Neural cell (in vitro differentiated cells): ENCODE measurements around the gene SIL1. TPM values are rescaled to one million over a fixed set of nuclear protein-coding genes. Genes with fewer than 3 reads are reported as not detected.
"Not testable (repeated sequence)": the region's sequence is repeated elsewhere in the genome, so short reads cannot be mapped to it uniquely, and the experiment has no call there.

ENCODE experiments used
- H2AFZ ChIP-seq: fragments of 200-600, 300-800 bp; sonication (generic), shearing (Covaris generic); 2 replicates; pipeline ENCODE4 v1.6.0; 2014; ENCODE audit warnings: low read depth, mild to moderate bottlenecking, antibody characterized with exemption, low read length, moderate library complexity
- H3F3A ChIP-seq: fragments of 200-600 bp; shearing (Covaris generic); 2 replicates; pipeline ENCODE4 v1.6.1; 2016; ENCODE audit warnings: mild to moderate bottlenecking, moderate library complexity, mixed read lengths, antibody characterized with exemption, low read length; ENCODE audit not compliant: insufficient read depth, poor library complexity, severe bottlenecking
- H3K27ac ChIP-seq: fragments of 200-600, 300-800 bp; sonication (generic), shearing (Covaris generic); 2 replicates; pipeline ENCODE4 v1.5.1; 2014; ENCODE audit warnings: mild to moderate bottlenecking, low read length, moderate library complexity
- H3K27me3 ChIP-seq: fragments of 300-800, 200-600 bp; sonication (generic), shearing (Covaris generic); 2 replicates; pipeline ENCODE4 v1.6.0; 2014; ENCODE audit warnings: mild to moderate bottlenecking, low read depth, low read length, moderate library complexity; ENCODE audit not compliant: insufficient read depth
- H3K36me3 ChIP-seq: fragments of 300-800, 200-600 bp; sonication (generic), shearing (Covaris generic); 2 replicates; pipeline ENCODE4 v1.5.1; 2014; ENCODE audit warnings: mild to moderate bottlenecking, antibody characterized with exemption, low read length, moderate library complexity; ENCODE audit not compliant: insufficient read depth
- H3K4me2 ChIP-seq: fragments of 300-800, 200-600 bp; sonication (generic), shearing (Covaris generic); 2 replicates; pipeline ENCODE4 v1.6.0; 2014; ENCODE audit warnings: mild to moderate bottlenecking, low read length
- H3K4me3 ChIP-seq: fragments of 300-800, 200-600 bp; sonication (generic), shearing (Covaris generic); 2 replicates; pipeline ENCODE4 v1.5.1; 2014; ENCODE audit warnings: mild to moderate bottlenecking, low read length, moderate library complexity
- H3K79me2 ChIP-seq: fragments of 200-600 bp; shearing (Covaris generic); replicated peaks from 2 replicates; pipeline ENCODE4 v1.6.0; 2014; ENCODE audit warnings: mild to moderate bottlenecking, low read length, moderate library complexity; ENCODE audit not compliant: insufficient read depth
- H3K9ac ChIP-seq: fragments of 300-800, 200-600 bp; sonication (generic), shearing (Covaris generic); 2 replicates; pipeline ENCODE4 v1.6.1; 2016; ENCODE audit warnings: mild to moderate bottlenecking, low read length, mixed read lengths
- H3K9me2 ChIP-seq: fragments of 200-600 bp; shearing (Covaris generic); 2 replicates; pipeline ENCODE4 v1.6.1; 2016; ENCODE audit warnings: mild to moderate bottlenecking, low read length, mixed read lengths; ENCODE audit not compliant: insufficient read depth
- H3K9me3 ChIP-seq: fragments of 200-600, 300-800 bp; sonication (generic), shearing (Covaris generic); 2 replicates; pipeline ENCODE4 v1.6.1; 2016; ENCODE audit warnings: mild to moderate bottlenecking, mixed run types, low read length, moderate library complexity, mixed read lengths
- H4K20me1 ChIP-seq: fragments of 200-600 bp; shearing (Covaris generic); 2 replicates; pipeline ENCODE4 v1.6.1; 2016; ENCODE audit warnings: mild to moderate bottlenecking, mixed run types; ENCODE audit not compliant: insufficient read depth
- CTCF ChIP-seq: fragments of 450-650 bp; IDR thresholded peaks from 2 replicates; pipeline ENCODE4 v1.5.1; 2014; ENCODE audit warnings: antibody characterized with exemption, mild to moderate bottlenecking, moderate library complexity; ENCODE audit not compliant: poor library complexity, severe bottlenecking
- EP300 ChIP-seq: fragments of 450-650 bp; conservative IDR thresholded peaks from 2 replicates; pipeline ENCODE4 v1.6.1; 2014; ENCODE audit warnings: antibody characterized with exemption, mild to moderate bottlenecking, moderate library complexity; ENCODE audit not compliant: poor library complexity, severe bottlenecking
- EZH2 ChIP-seq: fragments of 200-600, 300-800 bp; shearing (Covaris generic), sonication (generic); IDR thresholded peaks from 2 replicates; pipeline ENCODE4 v1.6.1; 2014; ENCODE audit warnings: antibody characterized with exemption, low read length, borderline replicate concordance, mild to moderate bottlenecking; ENCODE audit not compliant: insufficient read depth, poor library complexity, severe bottlenecking
- MXI1 ChIP-seq: fragments of 450-650 bp; conservative IDR thresholded peaks from 2 replicates; pipeline ENCODE4 v1.6.1; 2014; ENCODE audit warnings: antibody characterized with exemption, mild to moderate bottlenecking; ENCODE audit not compliant: poor library complexity, severe bottlenecking
- POLR2AphosphoS5 ChIP-seq: IDR thresholded peaks from 2 replicates; pipeline ENCODE4 v1.6.1; 2012
- RAD21 ChIP-seq: fragments of 450-650 bp; conservative IDR thresholded peaks from 2 replicates; pipeline ENCODE4 v1.6.1; 2014; ENCODE audit warnings: antibody characterized with exemption, mild to moderate bottlenecking, moderate library complexity
- REST ChIP-seq: IDR thresholded peaks from 2 replicates; pipeline ENCODE4 v1.6.1; 2012; ENCODE audit warnings: borderline replicate concordance
- SMC3 ChIP-seq: fragments of 450-650 bp; conservative IDR thresholded peaks from 2 replicates; pipeline ENCODE4 v1.6.1; 2014; ENCODE audit warnings: antibody characterized with exemption, mild to moderate bottlenecking, moderate library complexity; ENCODE audit not compliant: poor library complexity
- TAF1 ChIP-seq: IDR thresholded peaks from 2 replicates; pipeline ENCODE4 v1.6.1; 2012; ENCODE audit warnings: low read depth
- polyA plus RNA-seq: library from polyadenylated mRNA; depleted of rRNA; stranded (reverse); fragments of >200 nt; gene quantifications from 2 replicates; pipeline ENCODE4 v1.2.3, GENCODE V29; 2014

SIL1 gene
- polyA plus RNA-seq, 1 donor from 2014 or later = 4.7 TPM

- H2AFZ ChIP-seq = no peak overlapping the region
- H3K4me2 ChIP-seq = no peak overlapping the region
- no peak overlapping the region for H3K9ac ChIP-seq
- H3K4me3 ChIP-seq = no peak overlapping the region
- H3F3A ChIP-seq = no peaks in the 10 kb centered on the region
- H3K9me3 ChIP-seq = no peaks in the 10 kb centered on the region
- H4K20me1 ChIP-seq = no peaks in the 10 kb centered on the region
- H3K9me2 ChIP-seq = no peaks in the 10 kb centered on the region
- no peak for TF ChIP-seq EP300
- TF ChIP-seq REST = no peak
- no peak for TF ChIP-seq EZH2
- no peak for TF ChIP-seq RAD21
- no peak for TF ChIP-seq TAF1
- no peak for TF ChIP-seq SMC3
- no peak for TF ChIP-seq MXI1
- no peak for TF ChIP-seq POLR2AphosphoS5
- no peak for TF ChIP-seq CTCF
- H3K27ac ChIP-seq = no peak overlapping the region
- no peaks in the 10 kb centered on the region for H3K27me3 ChIP-seq
- H3K79me2 ChIP-seq = no peaks in the 10 kb centered on the region
- no peaks in the 10 kb centered on the region for H3K36me3 ChIP-seq
These were observed 275.7 kb downstream of the SIL1 start for GRCh38 chr5:138922494-138922893.

GRCh38 chr5:138921362-138921761, 276.8 kb downstream of the SIL1 start:
- H3K36me3 ChIP-seq, H3K27ac ChIP-seq, H2AFZ ChIP-seq, H3K9me3 ChIP-seq, H3K4me2 ChIP-seq, H3K9me2 ChIP-seq, H3K9ac ChIP-seq, H3K4me3 ChIP-seq, H4K20me1 ChIP-seq, H3K79me2 ChIP-seq, H3F3A ChIP-seq, H3K27me3 ChIP-seq: not testable (repeated sequence)

- H3K9ac ChIP-seq = no peak overlapping the region
- H3K4me2 ChIP-seq = no peak overlapping the region
- H3K79me2 ChIP-seq = no peaks in the 10 kb centered on the region
- no peaks in the 10 kb centered on the region for H3K9me2 ChIP-seq
- H3F3A ChIP-seq = no peaks in the 10 kb centered on the region
- H3K9me3 ChIP-seq = no peaks in the 10 kb centered on the region
- H2AFZ ChIP-seq = no peak overlapping the region
- H3K27me3 ChIP-seq = no peaks in the 10 kb centered on the region
- H3K4me3 ChIP-seq = no peak overlapping the region
- H4K20me1 ChIP-seq = no peaks in the 10 kb centered on the region
- H3K27ac ChIP-seq = no peak overlapping the region
- no peak for TF ChIP-seq MXI1
- TF ChIP-seq POLR2AphosphoS5 = no peak
- no peak for TF ChIP-seq SMC3
- no peak for TF ChIP-seq REST
- TF ChIP-seq TAF1 = no peak
- no peak for TF ChIP-seq EP300
- TF ChIP-seq EZH2 = no peak
- no peaks in the 10 kb centered on the region for H3K36me3 ChIP-seq
These were observed 278.0 kb downstream of the SIL1 start for GRCh38 chr5:138920181-138920580.
